Measurements from ENCODE around the gene MAFB. TPM values are rescaled to one million over a fixed set of nuclear protein-coding genes. Genes with fewer than 3 reads are reported as not detected.

The MAFB gene
- total and polyA plus RNA-seq, 8 donors: 3.7 to 48.0 (median 12.9) TPM

- Histone ChIP-seq H3K4me1 (peaks cover 0 to 13% (median 10%) of the 10 kb centered on the region in 3 donors), H3K27me3 (no peaks in the 10 kb centered on the region), H3K36me3 (no peaks in the 10 kb centered on the region), H3K27ac (no peak overlapping the region), H3K9me3 (no peaks in the 10 kb centered on the region), H3K4me3 (no peak overlapping the region)
- FAIRE-seq (no peak), DNase-seq (no peak), ATAC-seq (no peak)
- TF ChIP-seq CTCF (IDR thresholded peaks at IDR 0.05): no peak
- intact Hi-C loops (cut with DNase I): no loop called here
- WGBS, 2 donors: 84 to 85% methylated on average over 2 of the region's 2 CpGs
These were observed 8.7 kb downstream of the MAFB start for GRCh38 chr20:40680161-40680959.

GRCh38 chr20:40679184-40679583 lies 9.9 kb downstream of the MAFB start:
- WGBS, 2 donors: 77 to 78% methylated on average over 9 of the region's 9 CpGs
- ATAC-seq (no peak), FAIRE-seq (no peak), DNase-seq (no peak)
- Histone ChIP-seq H3K9me3 (no peaks in the 10 kb centered on the region), H3K27ac (no peak overlapping the region), H3K27me3 (no peaks in the 10 kb centered on the region), H3K4me3 (no peak overlapping the region), H3K4me1 (peaks cover 4 to 16% (median 12%) of the 10 kb centered on the region in 3 donors), H3K36me3 (no peaks in the 10 kb centered on the region)
- TF ChIP-seq CTCF (IDR thresholded peaks at IDR 0.05): no peak
- intact Hi-C loops (cut with DNase I): no loop called here

GRCh38 chr20:40678286-40678875 lies 10.7 kb downstream of the MAFB start:
- no peak for TF ChIP-seq CTCF (IDR thresholded peaks at IDR 0.05)
- Histone ChIP-seq H3K4me1 (peaks cover 8 to 21% (median 12%) of the 10 kb centered on the region in 3 donors), H3K27ac (no peak overlapping the region), H3K4me3 (no peak overlapping the region), H3K27me3 (no peaks in the 10 kb centered on the region), H3K36me3 (no peaks in the 10 kb centered on the region), H3K9me3 (no peaks in the 10 kb centered on the region)
- FAIRE-seq: no peak
- ATAC-seq: no peak
- no peak for DNase-seq
- WGBS, 2 donors: 40 to 47% methylated on average over 3 of the region's 3 CpGs
- intact Hi-C loops (cut with DNase I): no loop called here

GRCh38 chr20:40677343-40677924 lies 11.6 kb downstream of the MAFB start:
- H3K27me3 ChIP-seq: no peaks in the 10 kb centered on the region
- DNase-seq: no peak
- peaks cover 12 to 27% (median 15%) of the 10 kb centered on the region in 3 donors for H3K4me1 ChIP-seq
- H3K27ac ChIP-seq: no peak overlapping the region
- H3K36me3 ChIP-seq: no peaks in the 10 kb centered on the region
- FAIRE-seq: no peak
- no peak for ATAC-seq
- no peak for TF ChIP-seq CTCF (IDR thresholded peaks at IDR 0.05)
- no peak overlapping the region for H3K4me3 ChIP-seq
- WGBS, 2 donors: 53 to 55% methylated on average over 4 of the region's 4 CpGs
- intact Hi-C loops (cut with DNase I): no loop called here
- no peaks in the 10 kb centered on the region for H3K9me3 ChIP-seq

Data from pancreas (tissue), 10 donors.